Measurements from ENCODE around the gene PACSIN2. TPM values are rescaled to one million over a fixed set of nuclear protein-coding genes. Genes with fewer than 3 reads are reported as not detected.
"Not testable (repeated sequence)": the region's sequence is repeated elsewhere in the genome, so short reads cannot be mapped to it uniquely, and the experiment has no call there.

The PACSIN2 gene
- total RNA-seq, 2 experiments from 2014 or later, result 33.5 to 35.1 TPM

DNA sequence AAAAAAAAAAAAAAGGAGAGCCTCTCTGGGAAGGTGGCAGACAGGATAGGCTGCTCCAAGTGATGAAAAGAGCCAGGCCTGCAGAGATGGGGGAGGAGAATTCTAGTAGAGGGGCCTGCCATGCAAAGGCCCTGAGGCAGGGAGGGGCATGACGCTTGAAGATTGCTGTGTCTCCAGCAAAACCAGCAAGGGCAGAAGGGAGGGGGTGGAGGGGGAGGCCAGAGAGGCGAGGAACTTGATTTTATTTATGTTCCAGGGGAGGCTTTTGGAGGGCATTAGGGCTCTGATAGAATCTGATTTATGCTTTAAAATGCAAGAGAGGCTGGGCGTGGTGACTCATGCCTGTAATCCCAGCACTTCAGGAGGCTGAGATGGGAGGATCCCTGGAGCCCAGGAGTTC, 16.7 kb upstream of the PACSIN2 start:
- H3K36me3 Mint-ChIP-seq (ENCODE audit: low read depth), result no peaks in the 10 kb centered on the region
- CTCF ChIA-PET, result no interaction called here

GRCh38 chr22:43018615-43019014, 3.7 kb upstream of the PACSIN2 start:
- Mint-ChIP-seq H3K4me3 (no peak overlapping the region), H3K27me3 (peaks cover 2% of the 10 kb centered on the region), H3K27ac (no peak overlapping the region), H3K36me3 (ENCODE audit: low read depth) (no peaks in the 10 kb centered on the region), H3K4me1 (peaks cover 16% of the 10 kb centered on the region), H3K9me3 (no peaks in the 10 kb centered on the region)
- ChIA-PET CTCF (no interaction called here), POLR2A (no interaction called here)
- no peak for DNase-seq

More for the DNA sequence above, 16.7 kb upstream of the PACSIN2 start:
- H3K9me3 Mint-ChIP-seq, result no peaks in the 10 kb centered on the region
- no peak overlapping the region for H3K27ac Mint-ChIP-seq
- no peaks in the 10 kb centered on the region for H3K27me3 Mint-ChIP-seq
- POLR2A ChIA-PET, result no interaction called here
- no peak for DNase-seq
- H3K4me1 Mint-ChIP-seq, result peaks cover 2% of the 10 kb centered on the region
- H3K4me3 Mint-ChIP-seq, result no peak overlapping the region

- Mint-ChIP-seq H3K27ac (no peak overlapping the region), H3K36me3 (ENCODE audit: low read depth) (no peaks in the 10 kb centered on the region), H3K9me3 (no peaks in the 10 kb centered on the region), H3K4me1 (peaks cover 24% of the 10 kb centered on the region), H3K27me3 (peaks cover 2% of the 10 kb centered on the region), H3K4me3 (no peak overlapping the region)
- no peak for DNase-seq
- ChIA-PET POLR2A (no interaction called here), CTCF (no interaction called here)
Observed at GRCh38 chr22:43017525-43018460, 2.8 kb upstream of the PACSIN2 start.

DNA sequence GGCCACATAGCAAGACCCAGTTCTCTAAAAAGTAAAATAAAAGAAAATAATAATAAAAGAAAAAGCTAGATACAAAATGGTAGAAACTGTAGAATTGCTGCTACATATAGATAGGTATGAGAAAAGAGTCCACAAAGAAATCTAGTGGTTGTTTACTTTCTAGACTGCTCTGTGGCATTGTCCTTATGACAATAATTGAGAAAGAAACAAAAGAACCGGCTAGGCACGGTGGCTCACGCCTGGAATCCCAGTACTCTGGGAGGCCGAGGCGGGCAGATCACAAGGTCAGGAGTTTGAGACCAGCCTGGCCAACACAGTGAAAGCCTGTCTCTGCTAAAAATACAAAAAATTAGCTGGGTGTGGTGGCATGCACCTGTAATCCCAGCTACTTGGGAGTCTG, 1.2 kb upstream of the PACSIN2 start:
- H3K4me1 Mint-ChIP-seq, result peaks cover 24% of the 10 kb centered on the region
- H3K27ac Mint-ChIP-seq; H3K27me3 Mint-ChIP-seq; DNase-seq; H3K36me3 Mint-ChIP-seq (ENCODE audit: low read depth); H3K4me3 Mint-ChIP-seq; H3K9me3 Mint-ChIP-seq: not testable (repeated sequence)
- ChIA-PET CTCF (interaction anchor here (1.2 kb wide), 1 partner anchor 18 kb away, joined by 6 read pairs; no protein-coding TSS in a partner anchor), POLR2A (interaction anchor here (1.2 to 4.7 kb wide), 5 partner anchors 8 to 159 kb away, joined by 3 to 32 read pairs (median 10); partner anchors contain the start of gene ARFGAP3)

- peaks cover 2% of the 10 kb centered on the region for H3K27me3 Mint-ChIP-seq
- POLR2A ChIA-PET, result interaction anchor here (0.6 to 4.7 kb wide), 10 partner anchors 9 to 401 kb away, joined by 3 to 32 read pairs (median 4); partner anchors contain the start of genes ARFGAP3 and POLDIP3
- no peaks in the 10 kb centered on the region for H3K9me3 Mint-ChIP-seq
- H3K36me3 Mint-ChIP-seq (ENCODE audit: low read depth), result no peaks in the 10 kb centered on the region
- peak overlapping the region; percentile 93 for H3K4me3 Mint-ChIP-seq
- H3K4me1 Mint-ChIP-seq, result peaks cover 24% of the 10 kb centered on the region
- no peak for DNase-seq
- CTCF ChIA-PET, result interaction anchor here (1.1 to 1.2 kb wide), 2 partner anchors 17 to 18 kb away, joined by 3 to 6 read pairs; no protein-coding TSS in a partner anchor
- no peak overlapping the region for H3K27ac Mint-ChIP-seq
Observed at GRCh38 chr22:43015677-43016042, 711 bp upstream of the PACSIN2 start.

GRCh38 chr22:43014316-43014868, 557 bp downstream of the PACSIN2 start:
- H3K9me3 Mint-ChIP-seq, result no peaks in the 10 kb centered on the region
- CTCF ChIA-PET, result interaction anchor here (1.0 to 2.0 kb wide), 4 partner anchors 13 to 147 kb away, joined by 3 to 8 read pairs (median 3); no protein-coding TSS in a partner anchor
- H3K36me3 Mint-ChIP-seq (ENCODE audit: low read depth), result no peaks in the 10 kb centered on the region
- DNase-seq, result peak; percentile 43
- H3K4me3 Mint-ChIP-seq, result peak overlapping the region; percentile 93
- peaks cover 2% of the 10 kb centered on the region for H3K27me3 Mint-ChIP-seq
- POLR2A ChIA-PET, result interaction anchor here (0.7 to 4.7 kb wide), 12 partner anchors 9 to 399 kb away, joined by 3 to 32 read pairs (median 6); partner anchors contain the start of genes ARFGAP3 and POLDIP3
- H3K27ac Mint-ChIP-seq, result peak overlapping the region; percentile 66
- H3K4me1 Mint-ChIP-seq, result peaks cover 24% of the 10 kb centered on the region

DNA sequence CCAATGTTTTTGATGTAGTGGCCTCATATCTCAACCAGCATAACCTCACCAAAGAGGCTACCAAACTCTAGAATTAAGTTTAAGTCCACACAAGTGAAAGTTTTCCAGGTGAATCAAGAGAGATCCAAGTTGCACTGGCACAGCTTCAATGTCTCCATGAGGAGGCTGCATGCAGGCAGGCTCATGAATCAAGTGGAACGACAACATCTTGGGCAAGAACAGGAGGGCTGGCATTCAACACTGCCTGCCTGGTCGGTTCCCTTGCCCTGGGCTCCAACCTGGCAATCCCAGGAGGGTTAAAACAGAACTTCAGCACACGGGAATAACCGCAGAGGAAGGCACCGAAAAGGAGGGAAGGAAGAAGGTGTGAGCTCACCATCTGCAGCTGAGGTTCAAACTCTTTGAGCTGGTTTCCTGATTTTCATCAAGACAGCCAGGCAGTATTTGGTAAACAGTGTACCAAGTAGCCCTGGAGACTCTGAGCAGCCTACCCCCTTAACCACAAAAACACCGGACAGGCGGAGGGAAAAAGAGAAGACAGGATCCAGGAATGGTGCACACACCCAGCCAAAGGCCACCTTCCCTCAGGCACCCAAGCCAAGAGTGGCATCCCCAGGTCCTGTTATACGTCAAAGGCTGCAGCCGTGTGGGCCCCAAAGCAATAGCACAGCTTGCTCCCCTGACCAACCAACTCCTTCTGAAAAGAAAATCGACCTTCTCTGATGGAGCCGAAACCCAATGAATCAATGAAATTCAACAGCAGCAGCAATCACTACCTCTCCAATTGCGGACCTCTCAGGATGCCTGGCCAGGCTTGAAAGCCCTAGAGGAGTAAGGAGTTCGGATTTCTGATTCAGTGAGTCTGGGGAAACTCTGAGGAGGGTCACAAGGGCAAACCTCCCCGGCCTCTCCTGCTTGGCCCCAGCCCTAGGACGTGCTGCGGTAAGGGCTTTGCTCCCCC, 1.3 kb downstream of the PACSIN2 start:
- H3K27ac Mint-ChIP-seq, result peak overlapping the region; percentile 66
- H3K36me3 Mint-ChIP-seq (ENCODE audit: low read depth), result no peaks in the 10 kb centered on the region
- H3K4me1 Mint-ChIP-seq, result peaks cover 25% of the 10 kb centered on the region
- H3K4me3 Mint-ChIP-seq, result peak overlapping the region; percentile 93
- ChIA-PET POLR2A (interaction anchor here (0.7 to 4.7 kb wide), 9 partner anchors 9 to 399 kb away, joined by 3 to 32 read pairs (median 6); partner anchors contain the start of genes ARFGAP3 and POLDIP3), CTCF (interaction anchor here (1.0 to 2.0 kb wide), 5 partner anchors 12 to 146 kb away, joined by 3 to 8 read pairs (median 6); no protein-coding TSS in a partner anchor)
- H3K27me3 Mint-ChIP-seq, result peaks cover 2% of the 10 kb centered on the region
- H3K9me3 Mint-ChIP-seq, result no peaks in the 10 kb centered on the region
- DNase-seq, result no peak

DNA sequence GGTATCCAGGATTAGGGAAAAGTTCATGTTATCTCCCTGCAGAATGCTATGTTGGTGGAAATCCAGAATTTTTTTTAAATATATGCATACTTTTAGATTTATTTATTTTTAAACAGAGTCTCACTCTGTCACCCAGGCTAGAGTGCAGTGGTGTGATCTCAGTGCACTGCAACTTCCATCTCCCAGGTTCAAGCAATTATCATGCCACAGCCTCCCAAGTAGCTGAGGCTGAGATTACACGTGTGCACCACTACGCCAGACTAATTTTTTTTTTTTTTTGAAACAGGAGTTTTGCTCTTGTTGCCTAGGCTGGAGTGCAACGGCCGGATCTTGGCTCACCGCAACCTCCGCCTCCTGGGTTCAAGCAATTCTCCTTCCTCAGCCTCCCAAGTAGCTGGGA, 2.6 kb downstream of the PACSIN2 start:
- no peaks in the 10 kb centered on the region for H3K36me3 Mint-ChIP-seq (ENCODE audit: low read depth)
- ChIA-PET CTCF (interaction anchor here (1.5 to 1.6 kb wide), 2 partner anchors 22 to 117 kb away, joined by 6 to 7 read pairs; no protein-coding TSS in a partner anchor), POLR2A (interaction anchor here (4.7 kb wide), 1 partner anchor 11 kb away, joined by 32 read pairs; no protein-coding TSS in a partner anchor)
- DNase-seq, result no peak
- peaks cover 2% of the 10 kb centered on the region for H3K27me3 Mint-ChIP-seq
- H3K9me3 Mint-ChIP-seq, result no peaks in the 10 kb centered on the region
- H3K4me1 Mint-ChIP-seq, result peaks cover 29% of the 10 kb centered on the region
- H3K27ac Mint-ChIP-seq, result no peak overlapping the region
- H3K4me3 Mint-ChIP-seq, result no peak overlapping the region

- ChIA-PET POLR2A (no interaction called here), CTCF (interaction anchor here (1.3 kb wide), 1 partner anchor 20 kb away, joined by 6 read pairs; no protein-coding TSS in a partner anchor)
- no peak overlapping the region for H3K4me3 Mint-ChIP-seq
- no peak overlapping the region for H3K27ac Mint-ChIP-seq
- H3K9me3 Mint-ChIP-seq, result no peaks in the 10 kb centered on the region
- DNase-seq, result no peak
- no peaks in the 10 kb centered on the region for H3K36me3 Mint-ChIP-seq (ENCODE audit: low read depth)
- H3K4me1 Mint-ChIP-seq, result peaks cover 32% of the 10 kb centered on the region
- no peaks in the 10 kb centered on the region for H3K27me3 Mint-ChIP-seq
Observed at GRCh38 chr22:43011079-43011478, 3.9 kb downstream of the PACSIN2 start.

DNA sequence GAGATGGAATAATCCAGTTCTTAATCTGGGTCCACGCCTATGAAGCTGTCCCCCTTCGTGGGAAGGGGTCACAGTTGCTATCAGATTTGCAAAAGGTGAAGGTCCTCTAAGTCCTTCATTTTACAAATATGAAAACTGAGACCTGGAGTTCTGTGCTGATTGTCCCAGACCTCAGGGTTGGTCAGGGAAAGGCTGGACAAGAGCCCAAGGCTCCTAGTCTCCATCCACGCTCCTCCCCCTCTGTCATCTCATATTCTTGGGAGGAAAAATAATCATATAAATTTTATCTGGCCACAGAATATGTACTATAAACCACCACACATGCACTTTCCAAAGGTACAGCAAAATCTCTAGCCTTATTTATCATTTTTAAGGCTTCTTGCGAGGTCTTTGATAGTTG, 5.5 kb downstream of the PACSIN2 start:
- Mint-ChIP-seq H3K9me3 (no peaks in the 10 kb centered on the region), H3K27me3 (no peaks in the 10 kb centered on the region), H3K4me1 (peaks cover 29% of the 10 kb centered on the region), H3K27ac (no peak overlapping the region), H3K4me3 (no peak overlapping the region), H3K36me3 (ENCODE audit: low read depth) (no peaks in the 10 kb centered on the region)
- ChIA-PET POLR2A (no interaction called here), CTCF (no interaction called here)
- no peak for DNase-seq

GRCh38 chr22:43008921-43009320, 6.0 kb downstream of the PACSIN2 start:
- H3K27me3 Mint-ChIP-seq, result no peaks in the 10 kb centered on the region
- H3K9me3 Mint-ChIP-seq, result no peaks in the 10 kb centered on the region
- ChIA-PET CTCF (no interaction called here), POLR2A (no interaction called here)
- H3K4me1 Mint-ChIP-seq, result peaks cover 30% of the 10 kb centered on the region
- H3K4me3 Mint-ChIP-seq, result no peak overlapping the region
- no peak for DNase-seq
- H3K27ac Mint-ChIP-seq, result no peak overlapping the region
- H3K36me3 Mint-ChIP-seq (ENCODE audit: low read depth), result no peaks in the 10 kb centered on the region

- no peak for DNase-seq
- H3K36me3 Mint-ChIP-seq (ENCODE audit: low read depth), result no peaks in the 10 kb centered on the region
- H3K27ac Mint-ChIP-seq, result no peak overlapping the region
- H3K9me3 Mint-ChIP-seq, result no peaks in the 10 kb centered on the region
- POLR2A ChIA-PET, result no interaction called here
- H3K4me1 Mint-ChIP-seq, result peaks cover 30% of the 10 kb centered on the region
- no peaks in the 10 kb centered on the region for H3K27me3 Mint-ChIP-seq
- H3K4me3 Mint-ChIP-seq, result no peak overlapping the region
- CTCF ChIA-PET, result no interaction called here
Observed at GRCh38 chr22:43008509-43008908, 6.4 kb downstream of the PACSIN2 start.

Data from activated CD4-positive, alpha-beta memory T cell treated with anti-CD3 and anti-CD28 coated beads, Interleukin-2, amount 10 ng/mL, durations not matched to agents 7 days and 5 days (primary cell).